Thoracic aorta (tissue), 2 donors: Measurements from ENCODE around the gene HSF2BP. TPM values are rescaled to one million over a fixed set of nuclear protein-coding genes. Genes with fewer than 3 reads are reported as not detected.

Experiments
- ATAC-seq: fragments of 150-250 bp; one replicate; pipeline ENCODE4 v1.8.0; 2017; ENCODE audit warnings: low read depth; ENCODE audit not compliant: insufficient number of reproducible peaks, low FRiP score
- DNase-seq: peaks from one replicate; pipeline ENCODE4 v3.0.0-alpha.2; 2020; ENCODE audit warnings: low spot score
- H3K27ac ChIP-seq, 2 donors: fragments of 200-600 bp; sonication (generic); 1 replicate in 1 of 2; 2 replicates in 1 of 2; pipeline ENCODE4 v1.5.1; 2016; ENCODE audit warnings: mild to moderate bottlenecking in 2 of 2, moderate library complexity in 2 of 2
- H3K27me3 ChIP-seq: fragments of 200-600 bp; sonication (generic); replicated peaks from 2 replicates; pipeline ENCODE4 v1.6.0; 2016; ENCODE audit warnings: mild to moderate bottlenecking; ENCODE audit not compliant: insufficient read depth
- H3K36me3 ChIP-seq: fragments of 200-600 bp; sonication (generic); one replicate; pipeline ENCODE4 v1.5.1; 2016
- H3K4me1 ChIP-seq, 2 donors: fragments of 200-600 bp; sonication (generic); 1 replicate in 1 of 2; 2 replicates in 1 of 2; pipeline versions ENCODE4 v1.5.1 to v1.6.0; 2016; ENCODE audit warnings: low read depth in 2 of 2, mild to moderate bottlenecking in 1 of 2; ENCODE audit not compliant: control insufficient read depth in 1 of 2
- H3K4me3 ChIP-seq: fragments of 200-600 bp; sonication (generic); 2 replicates; pipeline ENCODE4 v1.5.1; 2016; ENCODE audit warnings: mild to moderate bottlenecking
- H3K9me3 ChIP-seq: fragments of 200-600 bp; sonication (generic); 2 replicates; pipeline ENCODE4 v1.5.1; 2016
- CTCF ChIP-seq: fragments of 200-600 bp; sonication (generic); IDR thresholded peaks from one replicate; pipeline ENCODE4 v1.5.1; 2019; ENCODE audit warnings: antibody characterized with exemption
- total RNA-seq, 2 donors: library from RNA; depleted of rRNA; stranded (reverse); fragments of >200 nt; gene quantifications; one replicate each; pipeline versions ENCODE4 v1.1.0 to v1.2.3, GENCODE V29; 2016

HSF2BP gene
- total RNA-seq, 2 donors from 2014 or later: 0.78 TPM; not detected in 1

GRCh38 chr21:43694437-43695079 lies 35.3 kb upstream of the HSF2BP start:
- no peak for ATAC-seq
- Histone ChIP-seq H3K36me3 (peaks cover 25% of the 10 kb centered on the region), H3K4me1 (no peaks in the 10 kb centered on the region), H3K9me3 (no peaks in the 10 kb centered on the region), H3K27ac (no peak overlapping the region), H3K4me3 (no peak overlapping the region), H3K27me3 (no peaks in the 10 kb centered on the region)
- no peak for TF ChIP-seq CTCF
- no peak for DNase-seq

- Histone ChIP-seq H3K4me3 (no peak overlapping the region), H3K36me3 (peaks cover 28% of the 10 kb centered on the region), H3K4me1 (no peaks in the 10 kb centered on the region), H3K9me3 (no peaks in the 10 kb centered on the region), H3K27ac (no peak overlapping the region), H3K27me3 (no peaks in the 10 kb centered on the region)
- no peak for DNase-seq
- TF ChIP-seq CTCF: no peak
- ATAC-seq: no peak
These were observed 34.7 kb upstream of the HSF2BP start for GRCh38 chr21:43693981-43694380.

GRCh38 chr21:43692949-43693348 lies 33.7 kb upstream of the HSF2BP start:
- Histone ChIP-seq H3K27ac (no peak overlapping the region), H3K9me3 (no peaks in the 10 kb centered on the region), H3K27me3 (no peaks in the 10 kb centered on the region), H3K4me1 (no peaks in the 10 kb centered on the region), H3K36me3 (peaks cover 33% of the 10 kb centered on the region), H3K4me3 (no peak overlapping the region)
- DNase-seq (no peak), ATAC-seq (no peak)
- no peak for TF ChIP-seq CTCF

GRCh38 chr21:43691801-43692200 lies 32.5 kb upstream of the HSF2BP start:
- ATAC-seq (no peak), DNase-seq (no peak)
- Histone ChIP-seq H3K27ac (no peak overlapping the region), H3K27me3 (no peaks in the 10 kb centered on the region), H3K36me3 (peaks cover 45% of the 10 kb centered on the region), H3K4me3 (no peak overlapping the region), H3K9me3 (no peaks in the 10 kb centered on the region), H3K4me1 (no peaks in the 10 kb centered on the region)
- no peak for TF ChIP-seq CTCF

- DNase-seq (no peak), ATAC-seq (no peak)
- Histone ChIP-seq H3K4me1 (no peaks in the 10 kb centered on the region), H3K36me3 (peaks cover 50% of the 10 kb centered on the region), H3K27me3 (no peaks in the 10 kb centered on the region), H3K4me3 (no peak overlapping the region), H3K9me3 (no peaks in the 10 kb centered on the region), H3K27ac (no peak overlapping the region)
- no peak for TF ChIP-seq CTCF
These were observed 32.0 kb upstream of the HSF2BP start for GRCh38 chr21:43691086-43691795.
